ENCODE data around the gene RXRB.
"Not testable (repeated sequence)": the region's sequence is repeated elsewhere in the genome, so short reads cannot be mapped to it uniquely, and the experiment has no call there.

Gene RXRB

DNA sequence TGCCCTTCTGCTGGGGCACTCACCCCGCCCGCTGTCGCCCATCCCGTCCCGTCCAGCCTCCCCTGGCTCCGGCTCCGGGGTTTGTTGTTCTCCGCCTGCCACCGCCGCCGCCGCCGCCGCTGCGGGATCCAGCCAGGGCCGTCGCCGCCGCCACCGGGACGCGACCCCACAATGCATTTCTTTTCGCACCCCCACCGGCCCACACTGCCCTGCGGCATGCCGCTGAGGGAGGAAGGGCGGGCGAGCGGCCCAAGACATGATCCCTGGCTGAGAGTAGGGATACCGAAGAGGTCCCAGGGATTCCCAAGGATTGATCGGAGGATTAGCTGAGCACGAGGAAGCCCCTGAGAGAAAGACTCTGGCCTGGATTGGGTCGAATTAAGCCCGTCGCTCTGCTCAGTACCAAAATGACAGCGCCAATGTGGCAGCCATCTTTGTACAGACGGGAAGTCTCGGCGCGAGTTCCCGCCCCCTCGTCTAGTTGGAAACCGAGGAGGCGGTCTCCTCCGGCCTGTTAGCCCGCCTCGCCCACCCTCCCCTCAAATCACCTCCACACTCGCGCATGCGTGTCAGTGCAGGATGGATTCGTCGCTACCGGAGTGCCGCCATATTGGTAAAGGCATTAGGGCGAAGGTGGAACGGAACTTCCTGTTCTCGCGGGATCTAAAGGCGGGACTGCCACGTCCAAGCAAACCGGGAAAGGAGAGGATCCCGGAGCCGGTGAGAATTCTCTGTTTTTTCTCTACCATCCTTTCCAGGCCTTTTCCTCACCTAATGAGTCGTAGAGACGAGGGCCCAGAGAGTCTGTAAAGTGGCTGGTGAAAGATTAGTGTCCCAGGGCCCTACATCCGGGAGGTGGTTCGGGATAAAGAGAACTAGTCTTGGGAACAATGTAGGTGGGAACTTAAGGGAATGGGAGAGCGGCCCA is at the start of gene RXRB, which contains the start of gene SLC39A7:
Gene RXRB, minus strand, starts transcription at position 447 of the 928 bp plus-strand sequence. Its CDS starts 189 bp downstream, at position 258.
Gene SLC39A7, plus strand, starts transcription at position 649 of the 928 bp plus-strand sequence. CDS start 379 bp downstream, outside the sequence.
- peak; percentile 99 for DNase-seq

DNA sequence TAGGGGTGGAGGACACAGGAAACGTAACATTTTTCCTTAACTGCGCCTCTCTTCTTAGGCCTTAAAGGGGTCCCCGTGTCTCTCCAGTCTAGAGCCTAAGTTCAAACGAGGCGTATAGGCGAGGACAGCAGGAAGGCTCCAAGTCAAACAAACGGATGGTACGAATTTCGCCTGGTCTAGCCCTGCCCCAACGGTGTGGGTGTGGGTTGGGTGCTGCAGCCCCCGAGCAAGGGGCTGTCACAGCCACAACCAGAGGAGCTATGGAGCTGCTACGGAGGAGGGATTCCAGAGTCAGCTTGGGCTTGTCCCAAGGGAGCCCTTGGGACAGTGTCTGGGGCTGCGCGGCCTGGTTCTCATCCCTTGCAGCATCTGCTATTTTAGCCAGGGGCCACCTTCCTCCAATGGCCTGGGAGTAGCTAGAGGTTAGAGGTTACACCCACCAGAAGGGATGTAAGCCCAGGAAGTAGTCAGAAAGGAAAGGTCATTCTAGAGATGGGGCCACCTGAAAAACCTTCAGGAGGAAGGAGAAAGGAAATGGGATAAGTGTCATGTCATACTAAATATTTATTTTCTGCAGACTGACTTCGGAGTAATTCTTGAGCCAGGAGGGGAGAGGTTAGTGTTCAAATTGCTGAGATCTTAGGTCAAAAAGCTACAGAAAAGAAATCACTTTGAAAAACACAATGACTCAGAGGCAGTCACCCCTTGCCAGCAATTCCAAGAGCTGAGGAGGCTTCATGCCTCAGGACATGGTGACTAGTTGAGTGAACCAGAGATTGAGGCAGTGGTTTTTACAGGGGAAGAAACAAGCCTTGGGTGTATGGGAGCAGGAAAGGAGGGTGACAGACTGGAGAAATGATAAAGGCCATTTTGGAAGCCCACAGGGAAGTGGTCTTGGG is 49.5 kb upstream of the RXRB start:
- no peak for DNase-seq

DNA sequence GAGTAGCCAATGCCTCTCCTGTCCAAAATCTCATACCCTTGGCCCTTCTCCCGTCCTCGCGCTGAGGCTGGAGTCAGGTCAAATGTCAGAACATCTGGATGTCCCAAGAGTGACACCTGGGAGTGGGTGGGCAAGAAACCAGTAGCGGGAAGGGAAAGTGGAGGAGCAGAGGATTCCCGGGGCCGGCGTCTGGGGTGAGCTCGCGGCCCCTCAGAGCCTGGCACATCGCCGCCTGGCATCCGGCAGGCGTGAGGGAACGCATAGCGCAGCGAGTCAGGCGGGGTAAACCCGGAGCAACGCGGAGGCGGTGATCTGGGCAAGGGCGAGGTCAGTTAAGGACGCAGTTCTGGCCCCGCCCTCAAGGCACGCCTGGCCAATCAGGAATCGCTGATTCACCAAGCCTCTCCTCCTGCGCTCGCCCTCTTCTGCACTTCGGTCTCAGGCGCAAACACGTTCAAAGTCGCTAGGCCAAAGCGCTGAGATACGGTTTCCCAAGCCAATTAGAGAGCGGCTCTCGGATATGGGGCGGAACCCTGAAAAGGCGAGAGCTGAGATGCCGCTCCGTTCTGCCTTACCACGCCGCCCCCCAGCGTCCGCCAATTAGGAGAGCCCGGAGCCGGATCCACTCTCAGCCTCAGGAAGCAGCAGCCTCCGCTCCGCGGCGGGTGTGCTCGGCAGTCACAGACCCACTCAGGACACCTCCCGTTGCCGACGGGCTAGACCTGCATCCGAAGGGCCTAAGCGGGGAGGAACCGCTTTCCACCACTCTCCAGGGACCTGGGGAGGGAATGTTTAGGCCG is 48.7 kb upstream of the RXRB start:
- DNase-seq, result peak; percentile 93

DNA sequence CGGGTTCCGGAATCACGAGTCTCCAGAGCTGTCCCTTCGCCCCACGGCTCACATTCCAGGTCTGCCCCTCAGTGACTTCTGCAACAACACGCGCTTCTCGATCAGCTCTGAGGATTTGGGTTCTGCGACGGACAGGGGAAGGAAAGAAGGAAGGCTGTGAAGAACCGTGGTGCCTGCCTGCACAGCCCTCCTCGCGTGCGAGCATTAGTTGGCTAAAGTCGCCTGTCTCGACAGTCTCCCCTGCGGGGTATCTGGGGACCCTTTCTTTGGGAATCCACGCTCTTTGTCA is 48.1 kb upstream of the RXRB start:
- no peak for DNase-seq

DNA sequence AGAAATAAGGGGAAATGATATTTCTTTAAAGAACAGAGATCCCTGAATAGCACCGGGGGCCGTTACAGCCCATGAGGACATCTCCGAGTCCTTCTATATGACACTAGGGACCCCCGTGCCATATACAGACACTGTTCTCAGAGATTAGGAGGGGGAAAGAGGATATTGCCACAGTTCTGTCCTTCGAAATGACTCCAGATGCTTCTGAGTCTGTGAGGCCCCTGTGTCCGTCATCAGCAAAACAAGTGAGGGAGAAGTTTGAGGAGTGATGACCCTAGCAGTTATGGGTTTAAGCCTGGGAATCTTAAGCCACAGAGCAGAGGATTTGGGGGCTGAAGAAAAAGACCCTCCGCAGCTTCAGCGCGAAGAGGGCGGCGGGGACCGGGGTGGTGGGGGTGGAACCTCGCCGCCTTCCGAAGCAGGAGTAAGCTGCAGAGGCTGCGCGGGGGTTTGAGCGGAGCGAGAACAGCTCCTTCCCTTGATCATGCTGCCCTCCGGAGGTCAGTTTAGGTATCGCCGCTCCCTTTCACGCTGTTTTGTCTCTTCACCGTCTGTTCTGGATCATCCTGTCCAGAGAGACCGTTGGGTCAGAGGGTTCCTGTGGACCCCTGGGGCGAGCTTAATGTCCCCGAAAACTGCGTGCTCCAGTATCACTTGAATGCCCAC is 47.6 kb upstream of the RXRB start:
- DNase-seq, result peak; percentile 92

DNA sequence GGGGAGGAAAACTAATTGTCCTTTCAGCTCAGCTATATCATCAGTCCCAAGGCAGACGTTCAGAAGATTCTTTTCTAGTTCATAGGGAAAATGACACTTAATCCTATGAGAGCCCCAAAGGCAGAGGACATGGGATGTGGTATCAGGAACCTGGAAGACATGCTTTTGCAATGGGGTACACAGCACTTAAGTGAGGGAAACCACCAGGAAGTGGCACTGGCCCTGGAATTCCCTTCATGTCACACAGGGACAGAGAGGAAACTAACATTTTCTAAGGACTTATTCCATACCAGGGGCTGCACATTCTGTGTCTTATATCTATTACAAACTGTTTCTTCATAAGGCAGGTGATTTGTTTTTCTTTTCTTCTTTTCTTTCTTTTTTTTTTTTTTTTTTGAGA is 43.0 kb upstream of the RXRB start:
- DNase-seq, result no peak

DNA sequence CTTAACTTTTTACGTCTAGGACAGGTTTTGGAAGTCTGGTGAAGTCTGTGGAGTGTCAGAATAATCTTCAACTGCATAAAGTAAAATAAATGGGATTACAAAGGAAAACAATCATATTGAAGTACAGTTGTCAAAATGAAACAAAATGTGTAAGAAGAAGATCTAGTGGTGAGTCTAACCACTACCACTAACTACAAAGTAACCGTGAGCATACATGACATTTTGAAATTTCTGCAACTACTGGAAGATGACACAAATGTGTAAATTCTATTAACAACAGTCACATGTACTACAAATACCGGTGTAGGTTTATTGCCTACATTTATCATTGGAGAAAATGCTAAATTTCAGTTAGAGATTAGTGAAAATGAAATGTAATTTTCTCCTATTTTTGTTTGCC is 41.5 kb upstream of the RXRB start:
- no peak for DNase-seq

DNA sequence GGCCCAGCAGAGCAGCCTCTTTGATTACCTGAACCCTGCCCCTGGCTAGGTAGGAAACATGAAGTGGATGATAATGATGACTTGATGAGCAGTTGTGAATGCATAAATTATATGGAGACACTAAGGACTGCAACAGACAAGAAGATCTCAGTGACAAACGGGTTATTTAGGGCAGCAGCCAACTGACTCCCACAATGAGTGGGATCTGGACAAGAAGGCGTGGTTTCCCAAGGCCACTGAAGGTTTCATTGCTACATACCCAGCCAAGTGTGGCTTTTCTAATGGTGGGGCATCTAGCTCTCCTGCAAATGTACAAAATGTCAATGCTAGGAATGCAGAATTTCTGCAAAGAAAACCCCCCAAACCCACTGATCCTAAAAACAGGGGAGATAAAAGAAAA is 37.3 kb upstream of the RXRB start:
- DNase-seq, result no peak

DNA sequence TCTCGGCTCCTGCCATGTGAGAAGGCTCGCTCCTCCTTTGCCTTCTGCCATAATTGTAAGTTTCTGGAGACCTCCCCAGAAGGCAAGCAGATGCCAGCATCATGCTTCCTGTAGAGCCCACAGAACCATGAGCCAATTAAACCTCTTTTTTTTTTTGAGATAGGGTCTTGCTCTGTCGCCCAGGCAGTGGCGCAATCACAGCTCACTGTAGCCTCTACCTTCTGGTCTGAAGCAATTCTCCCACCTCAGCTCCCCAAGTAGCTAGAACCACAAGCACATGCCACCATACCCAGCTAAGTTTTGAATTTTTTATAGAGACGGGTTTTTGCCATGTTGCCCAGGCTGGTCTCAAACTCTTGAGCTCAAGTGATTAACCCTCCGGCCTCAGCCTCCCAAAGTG is 36.4 kb upstream of the RXRB start:
- no peak for DNase-seq

DNA sequence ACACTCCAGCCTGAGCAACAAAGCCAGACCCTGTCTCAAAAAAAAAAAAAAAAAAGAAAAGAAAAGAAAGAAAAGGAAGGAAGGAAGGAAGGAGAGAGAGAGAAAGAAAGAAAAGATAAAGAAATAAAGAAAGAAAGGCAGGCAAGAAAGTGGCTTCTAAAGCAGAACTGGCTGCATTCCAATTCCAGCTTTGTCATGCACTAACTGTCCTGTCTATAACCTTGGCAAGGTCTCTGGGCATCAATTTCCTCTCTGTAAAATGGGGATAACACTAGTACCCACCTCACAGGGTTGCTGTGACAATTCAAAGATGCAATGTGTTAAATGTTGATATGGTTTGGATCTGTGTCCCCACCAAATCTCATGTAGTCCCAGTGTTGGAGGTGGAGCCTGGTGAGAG is 35.9 kb upstream of the RXRB start:
- DNase-seq, result no peak

DNA sequence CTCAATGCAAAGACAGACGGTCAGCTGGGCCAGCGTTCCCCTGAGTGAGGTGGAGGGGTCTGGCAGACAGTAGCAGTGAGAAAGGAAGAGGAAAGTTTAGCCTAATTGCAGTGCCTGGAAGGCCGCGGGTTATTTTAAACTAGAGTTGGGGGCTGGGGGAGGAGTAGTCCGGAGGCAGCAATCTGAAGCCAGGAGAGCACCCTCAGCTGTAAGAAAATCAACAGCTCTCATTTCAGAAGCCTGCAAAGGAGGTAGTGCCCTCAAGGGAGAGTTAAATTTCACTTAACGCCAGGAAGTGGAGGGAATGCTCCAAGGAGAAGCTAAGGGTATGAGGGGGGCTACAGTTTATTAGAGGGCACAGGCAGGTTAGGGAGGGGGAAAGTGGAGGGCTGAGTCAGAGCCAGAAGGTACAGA is 34.8 kb upstream of the RXRB start:
- DNase-seq, result no peak

DNA sequence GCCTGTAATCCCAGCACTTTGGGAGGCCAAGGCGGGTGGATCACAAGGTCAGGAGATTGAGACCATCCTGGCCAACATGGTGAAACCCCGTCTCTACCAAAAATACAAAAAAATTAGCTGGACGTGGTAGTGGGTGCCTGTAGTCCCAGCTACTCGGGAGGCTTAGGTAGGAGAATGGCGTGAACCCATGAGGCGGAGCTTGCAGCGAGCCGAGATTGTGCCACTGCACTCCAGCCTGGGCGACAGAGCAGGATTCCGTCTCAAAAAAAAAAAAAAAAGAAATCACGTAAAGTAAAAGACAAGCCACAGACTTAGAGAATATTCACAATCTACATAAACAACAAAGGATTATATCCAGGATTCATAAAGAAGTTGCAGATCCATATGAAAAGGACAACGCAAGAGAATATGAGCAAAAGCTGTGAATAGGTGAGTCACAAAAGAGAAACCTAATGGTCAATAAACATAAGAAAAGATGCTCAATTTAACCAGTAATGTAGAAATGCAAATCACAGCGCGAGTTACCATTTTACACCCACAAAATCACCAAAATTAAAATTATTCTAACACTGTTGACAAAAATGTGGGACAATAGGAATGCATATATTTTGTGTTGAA is 26.1 kb upstream of the RXRB start:
- DNase-seq, result not testable (repeated sequence)

DNA sequence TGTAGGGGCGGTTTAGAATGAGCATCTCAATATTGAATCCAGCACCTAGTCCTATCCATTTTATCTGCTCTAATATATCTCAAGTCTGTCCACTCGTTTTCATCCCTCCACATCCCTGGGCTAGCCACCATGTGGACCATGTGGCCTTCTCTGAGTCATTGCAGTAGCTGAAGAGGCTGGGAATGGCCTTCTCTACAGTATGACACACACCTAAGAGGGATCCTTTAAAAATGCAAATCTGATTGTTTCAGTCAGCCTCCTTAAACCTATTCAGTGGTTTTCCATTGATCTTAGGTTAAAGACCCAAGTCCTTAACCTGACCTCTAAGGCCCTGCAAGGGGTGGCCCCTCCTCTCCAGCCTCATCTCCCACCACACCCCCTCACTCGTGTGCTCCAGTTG is 17.2 kb upstream of the RXRB start:
- no peak for DNase-seq

DNA sequence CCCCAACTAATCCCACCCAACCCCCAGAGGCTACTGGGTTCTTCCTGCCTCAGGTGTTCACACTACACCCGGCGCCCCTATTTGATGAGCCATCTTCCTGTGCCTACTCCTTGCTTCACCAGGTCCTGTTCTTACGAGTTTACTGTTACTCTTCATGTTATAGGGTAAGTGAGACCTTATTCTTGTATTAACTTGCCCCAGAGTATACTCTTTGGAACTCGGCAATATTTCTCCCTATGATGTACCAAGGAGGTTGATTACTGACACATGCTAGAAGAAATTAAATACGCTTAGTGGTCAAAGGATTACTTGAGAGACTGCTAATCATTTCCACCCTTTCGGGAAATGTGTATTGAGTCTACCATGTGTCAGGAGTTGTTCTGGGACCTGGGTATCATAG is 16.8 kb upstream of the RXRB start:
- no peak for DNase-seq

DNA sequence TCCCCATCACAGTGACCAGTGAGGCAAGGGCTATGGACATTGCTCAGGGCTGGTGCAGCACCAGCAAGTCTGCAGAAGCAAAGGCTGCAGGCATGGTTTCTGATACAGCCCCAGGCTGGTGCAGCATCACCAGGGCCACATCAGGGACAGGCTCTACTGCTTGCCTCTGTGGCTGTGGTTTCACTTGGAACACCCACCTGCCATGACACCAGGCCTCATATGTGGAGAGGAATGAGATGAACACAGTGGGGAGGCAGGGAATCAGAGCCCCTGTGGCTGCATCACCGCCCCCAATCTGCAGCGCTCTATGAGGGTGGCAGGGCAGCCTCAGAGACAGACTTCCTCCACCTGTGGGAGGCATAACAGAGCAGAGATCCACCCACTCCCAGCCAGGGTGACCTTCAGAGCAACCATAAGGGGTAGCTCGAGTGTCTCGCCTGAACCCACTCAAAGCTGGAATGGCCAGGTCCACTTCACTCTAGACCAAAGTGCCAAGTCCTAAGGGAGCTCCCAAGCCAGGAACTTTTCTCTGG is 15.7 kb upstream of the RXRB start:
- DNase-seq, result no peak

DNA sequence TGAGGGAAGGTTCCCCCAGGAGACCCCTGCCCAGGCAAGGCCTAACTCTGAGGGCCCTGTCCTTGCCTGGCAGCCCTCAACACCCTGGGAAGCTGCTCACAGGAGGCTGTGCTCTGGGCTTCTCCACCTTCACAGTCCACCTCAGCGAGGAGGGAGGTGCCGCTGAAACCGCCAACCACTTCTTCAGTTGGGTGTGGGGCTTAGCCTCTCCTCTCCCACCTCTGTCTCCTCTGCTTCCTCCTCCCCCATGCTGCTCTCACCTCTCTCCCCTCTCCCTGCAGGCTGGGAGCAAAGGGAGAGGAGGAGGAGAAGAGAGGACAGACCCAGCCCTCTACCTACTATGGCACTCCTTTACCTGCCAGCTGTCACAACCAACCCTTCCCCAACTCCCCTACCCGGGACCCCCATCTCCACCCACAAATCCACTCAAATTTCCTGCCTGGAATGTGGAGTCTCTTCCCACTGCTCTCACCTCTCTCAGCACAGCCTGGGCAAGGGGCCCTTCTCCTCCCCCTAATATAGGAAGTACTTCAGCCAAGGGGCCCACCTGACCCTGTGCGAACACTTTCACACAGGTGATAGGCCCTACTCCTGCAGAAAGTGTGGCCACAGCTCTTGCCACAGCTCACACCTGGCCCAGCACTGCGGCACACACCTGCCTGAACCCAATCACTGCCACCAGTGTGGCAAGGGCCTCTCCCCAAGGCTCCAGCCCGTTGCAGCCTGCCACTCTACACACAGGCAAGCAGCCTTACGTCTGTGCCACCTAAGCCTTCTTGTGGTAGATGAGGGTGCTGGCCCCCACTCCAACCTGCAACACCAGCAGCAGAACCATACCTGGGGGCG is 15.0 kb upstream of the RXRB start:
- DNase-seq, result no peak

DNA sequence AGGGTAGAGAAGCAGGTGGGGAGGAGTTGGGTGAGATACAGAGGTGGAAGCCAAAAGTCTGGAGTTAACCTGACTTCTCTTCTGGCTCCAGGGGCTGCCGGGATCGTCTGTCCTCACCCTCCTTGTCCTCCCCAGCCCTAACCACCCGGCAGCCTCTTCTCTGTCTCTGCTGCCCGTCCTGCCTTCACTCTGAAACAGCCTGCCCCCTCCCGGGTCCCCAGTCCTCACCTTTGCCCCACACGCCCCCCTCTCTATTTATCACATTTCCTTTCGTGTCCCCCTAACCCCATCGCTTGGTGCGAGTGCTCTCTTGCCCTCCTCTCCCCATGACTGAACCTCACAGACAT is 13.5 kb upstream of the RXRB start:
- DNase-seq, result no peak

DNA sequence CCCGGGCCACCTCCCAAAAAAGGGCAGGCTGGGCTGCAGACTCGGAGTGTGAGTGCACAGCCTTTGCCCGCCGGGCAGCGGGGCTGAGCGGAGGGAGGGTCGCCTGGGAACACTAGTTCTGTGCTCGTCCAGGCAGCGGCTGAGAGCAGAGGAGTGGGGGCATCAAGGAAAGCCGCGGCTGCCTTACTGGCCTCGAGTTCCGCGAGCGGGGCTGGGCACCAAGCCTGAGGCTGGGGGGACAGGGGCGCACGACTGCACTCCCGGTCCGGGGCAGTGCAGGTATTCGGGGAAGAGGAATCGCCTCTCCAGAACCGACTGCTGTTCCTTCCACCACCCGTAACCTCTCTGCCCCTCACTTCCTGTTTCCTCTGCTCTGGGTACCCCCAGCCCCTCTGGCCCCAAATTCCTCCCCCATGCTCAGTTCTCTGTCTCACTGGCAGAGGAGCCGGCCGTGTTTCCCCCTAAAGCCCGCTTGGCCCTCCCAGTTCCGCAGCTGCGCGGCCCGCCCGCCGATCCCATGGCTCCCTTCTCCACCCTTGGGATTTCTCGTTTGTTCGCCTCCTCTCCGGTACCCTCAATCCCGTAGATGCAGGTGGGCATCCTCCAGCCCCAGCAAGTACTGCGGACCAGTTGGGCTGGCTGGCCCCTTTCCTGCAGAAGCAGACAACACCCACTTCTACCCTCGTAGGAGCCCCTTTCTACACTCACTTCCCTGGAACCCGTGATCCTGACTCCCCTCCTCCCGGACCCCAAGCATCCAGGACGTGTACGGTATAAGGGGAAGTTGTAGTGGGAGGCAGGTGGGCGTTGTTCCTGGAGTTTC is 12.9 kb upstream of the RXRB start:
- DNase-seq, result no peak

DNA sequence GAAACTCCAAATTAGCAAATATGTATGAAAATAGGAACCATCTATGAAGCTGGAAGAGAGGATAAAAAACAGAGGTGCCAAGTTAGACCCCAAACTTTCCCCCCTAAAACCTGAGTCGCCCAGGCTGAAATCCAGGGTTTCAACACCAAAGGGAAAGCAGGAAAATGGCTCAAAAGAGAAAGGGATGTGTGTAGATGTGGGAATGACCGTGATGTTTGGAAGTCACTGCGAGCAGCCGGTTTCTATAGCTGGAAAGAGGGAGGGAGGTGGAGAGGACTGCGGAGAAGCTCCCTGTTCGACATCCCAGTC is 12.3 kb upstream of the RXRB start:
- DNase-seq, result no peak
